SKM-1 (cell line): ENCODE results near the gene PTCH2.

Experiments
- DNase-seq: peaks from one replicate; lab custom pipeline; 2025; ENCODE audit not compliant: unreplicated experiment; lab: John Stamatoyannopoulos, UW

The PTCH2 gene

GRCh38 chr1:44784094-44785028 is 58.7 kb downstream of the PTCH2 start:
- DNase-seq: no peak

- DNase-seq: no peak
These were observed 59.4 kb downstream of the PTCH2 start for GRCh38 chr1:44783697-44784093.

- DNase-seq: no peak
These were observed 62.4 kb downstream of the PTCH2 start for GRCh38 chr1:44780583-44781121.

GRCh38 chr1:44778705-44779576 is 64.1 kb downstream of the PTCH2 start:
- no peak for DNase-seq

GRCh38 chr1:44777969-44778635 is 65.0 kb downstream of the PTCH2 start:
- no peak for DNase-seq

- DNase-seq: no peak
These were observed 65.5 kb downstream of the PTCH2 start for GRCh38 chr1:44777547-44777946.

- DNase-seq: no peak
These were observed 66.4 kb downstream of the PTCH2 start for GRCh38 chr1:44776730-44777068.

- DNase-seq: no peak
These were observed 66.9 kb downstream of the PTCH2 start for GRCh38 chr1:44775930-44776729.

GRCh38 chr1:44775078-44775929 is 67.7 kb downstream of the PTCH2 start, which contains the start of gene RPS8:
Gene RPS8 (plus strand): TSS chr1:44775540. CDS start chr1:44775597, 57 bp downstream.
- DNase-seq: peak; percentile 83
